Measurements from ENCODE around the gene INHBC. TPM values are rescaled to one million over a fixed set of nuclear protein-coding genes. Genes with fewer than 3 reads are reported as not detected.

The INHBC gene
- total RNA-seq, 1 experiment from 2014 or later = 0.13 TPM

DNA sequence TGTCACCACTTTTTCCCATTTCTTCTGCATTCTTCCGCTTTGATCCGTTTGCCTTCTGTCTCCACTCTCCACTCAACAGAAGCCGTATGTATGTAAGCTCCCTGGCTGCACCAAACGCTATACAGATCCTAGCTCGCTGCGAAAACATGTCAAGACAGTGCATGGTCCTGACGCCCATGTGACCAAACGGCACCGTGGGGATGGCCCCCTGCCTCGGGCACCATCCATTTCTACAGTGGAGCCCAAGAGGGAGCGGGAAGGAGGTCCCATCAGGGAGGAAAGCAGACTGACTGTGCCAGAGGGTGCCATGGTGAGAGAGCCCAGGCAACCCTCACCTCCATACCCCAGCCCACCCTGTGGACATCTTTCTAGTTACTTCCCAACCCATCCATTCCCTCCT, 33.3 kb downstream of the INHBC start:
- DNase-seq (ENCODE audit: low read depth) = no peak

DNA sequence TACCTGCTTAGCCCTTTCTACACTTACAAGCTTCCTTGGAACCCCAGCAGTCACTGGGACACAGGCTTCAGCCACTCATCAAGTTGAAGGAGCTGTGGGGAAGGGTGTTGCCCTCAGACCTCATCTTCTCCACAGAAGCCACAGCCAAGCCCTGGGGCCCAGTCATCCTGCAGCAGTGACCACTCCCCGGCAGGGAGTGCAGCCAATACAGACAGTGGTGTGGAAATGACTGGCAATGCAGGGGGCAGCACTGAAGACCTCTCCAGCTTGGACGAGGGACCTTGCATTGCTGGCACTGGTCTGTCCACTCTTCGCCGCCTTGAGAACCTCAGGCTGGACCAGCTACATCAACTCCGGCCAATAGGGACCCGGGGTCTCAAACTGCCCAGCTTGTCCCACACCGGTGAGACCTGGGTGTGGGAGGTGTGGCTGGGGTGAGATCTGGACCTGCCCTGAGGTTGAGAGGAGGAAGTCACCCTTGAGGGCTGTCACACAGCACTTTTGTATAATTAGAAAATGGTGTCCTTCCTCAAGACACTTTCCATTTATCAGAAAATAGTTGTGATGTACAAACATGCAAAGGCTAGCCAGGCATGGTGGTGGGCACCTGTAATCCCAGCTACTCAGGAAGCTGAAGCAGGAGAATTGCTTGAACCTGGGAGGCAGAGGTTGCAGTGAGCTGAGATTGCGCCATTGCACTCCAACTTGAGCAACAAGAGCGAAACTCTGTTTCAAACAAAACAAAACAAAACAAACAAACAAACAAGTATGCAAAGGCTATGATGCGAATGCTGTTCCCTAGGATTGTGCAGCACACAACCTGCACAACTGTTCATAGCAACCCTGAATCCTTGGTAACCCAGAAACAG, 34.9 kb downstream of the INHBC start:
- no peak for DNase-seq (ENCODE audit: low read depth)

DNA sequence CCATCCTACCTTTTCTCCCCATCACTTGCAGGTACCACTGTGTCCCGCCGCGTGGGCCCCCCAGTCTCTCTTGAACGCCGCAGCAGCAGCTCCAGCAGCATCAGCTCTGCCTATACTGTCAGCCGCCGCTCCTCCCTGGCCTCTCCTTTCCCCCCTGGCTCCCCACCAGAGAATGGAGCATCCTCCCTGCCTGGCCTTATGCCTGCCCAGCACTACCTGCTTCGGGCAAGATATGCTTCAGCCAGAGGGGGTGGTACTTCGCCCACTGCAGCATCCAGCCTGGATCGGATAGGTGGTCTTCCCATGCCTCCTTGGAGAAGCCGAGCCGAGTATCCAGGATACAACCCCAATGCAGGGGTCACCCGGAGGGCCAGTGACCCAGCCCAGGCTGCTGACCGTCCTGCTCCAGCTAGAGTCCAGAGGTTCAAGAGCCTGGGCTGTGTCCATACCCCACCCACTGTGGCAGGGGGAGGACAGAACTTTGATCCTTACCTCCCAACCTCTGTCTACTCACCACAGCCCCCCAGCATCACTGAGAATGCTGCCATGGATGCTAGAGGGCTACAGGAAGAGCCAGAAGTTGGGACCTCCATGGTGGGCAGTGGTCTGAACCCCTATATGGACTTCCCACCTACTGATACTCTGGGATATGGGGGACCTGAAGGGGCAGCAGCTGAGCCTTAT, 35.8 kb downstream of the INHBC start:
- DNase-seq (ENCODE audit: low read depth) = no peak

DNA sequence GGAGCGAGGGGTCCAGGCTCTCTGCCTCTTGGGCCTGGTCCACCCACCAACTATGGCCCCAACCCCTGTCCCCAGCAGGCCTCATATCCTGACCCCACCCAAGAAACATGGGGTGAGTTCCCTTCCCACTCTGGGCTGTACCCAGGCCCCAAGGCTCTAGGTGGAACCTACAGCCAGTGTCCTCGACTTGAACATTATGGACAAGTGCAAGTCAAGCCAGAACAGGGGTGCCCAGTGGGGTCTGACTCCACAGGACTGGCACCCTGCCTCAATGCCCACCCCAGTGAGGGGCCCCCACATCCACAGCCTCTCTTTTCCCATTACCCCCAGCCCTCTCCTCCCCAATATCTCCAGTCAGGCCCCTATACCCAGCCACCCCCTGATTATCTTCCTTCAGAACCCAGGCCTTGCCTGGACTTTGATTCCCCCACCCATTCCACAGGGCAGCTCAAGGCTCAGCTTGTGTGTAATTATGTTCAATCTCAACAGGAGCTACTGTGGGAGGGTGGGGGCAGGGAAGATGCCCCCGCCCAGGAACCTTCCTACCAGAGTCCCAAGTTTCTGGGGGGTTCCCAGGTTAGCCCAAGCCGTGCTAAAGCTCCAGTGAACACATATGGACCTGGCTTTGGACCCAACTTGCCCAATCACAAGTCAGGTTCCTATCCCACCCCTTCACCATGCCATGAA, 36.5 kb downstream of the INHBC start:
- no peak for DNase-seq (ENCODE audit: low read depth)

DNA sequence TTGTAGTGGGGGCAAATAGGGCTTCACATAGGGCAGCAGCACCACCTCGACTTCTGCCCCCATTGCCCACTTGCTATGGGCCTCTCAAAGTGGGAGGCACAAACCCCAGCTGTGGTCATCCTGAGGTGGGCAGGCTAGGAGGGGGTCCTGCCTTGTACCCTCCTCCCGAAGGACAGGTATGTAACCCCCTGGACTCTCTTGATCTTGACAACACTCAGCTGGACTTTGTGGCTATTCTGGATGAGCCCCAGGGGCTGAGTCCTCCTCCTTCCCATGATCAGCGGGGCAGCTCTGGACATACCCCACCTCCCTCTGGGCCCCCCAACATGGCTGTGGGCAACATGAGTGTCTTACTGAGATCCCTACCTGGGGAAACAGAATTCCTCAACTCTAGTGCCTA, 37.1 kb downstream of the INHBC start:
- DNase-seq (ENCODE audit: low read depth) = no peak

DNA sequence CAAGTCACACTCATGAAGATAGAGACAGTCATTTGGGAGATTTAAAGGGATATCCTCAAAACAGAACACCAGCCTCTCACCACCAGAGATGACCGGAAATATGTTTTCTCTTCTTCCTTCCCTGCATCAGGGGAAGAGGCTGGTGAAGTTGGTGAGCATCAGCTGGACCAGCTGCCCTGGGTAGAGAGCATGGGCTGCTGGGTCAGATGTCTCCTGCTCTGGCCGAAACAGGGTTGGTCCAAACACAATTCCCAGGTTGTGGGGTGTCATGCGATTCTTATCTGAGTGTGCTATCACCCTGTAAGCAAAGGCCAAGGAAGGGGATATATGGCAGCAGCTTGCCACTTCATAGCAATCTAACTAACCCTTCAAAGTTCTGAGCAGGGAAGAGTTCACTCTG, 37.8 kb downstream of the INHBC start:
- DNase-seq (ENCODE audit: low read depth) = no peak

DNA sequence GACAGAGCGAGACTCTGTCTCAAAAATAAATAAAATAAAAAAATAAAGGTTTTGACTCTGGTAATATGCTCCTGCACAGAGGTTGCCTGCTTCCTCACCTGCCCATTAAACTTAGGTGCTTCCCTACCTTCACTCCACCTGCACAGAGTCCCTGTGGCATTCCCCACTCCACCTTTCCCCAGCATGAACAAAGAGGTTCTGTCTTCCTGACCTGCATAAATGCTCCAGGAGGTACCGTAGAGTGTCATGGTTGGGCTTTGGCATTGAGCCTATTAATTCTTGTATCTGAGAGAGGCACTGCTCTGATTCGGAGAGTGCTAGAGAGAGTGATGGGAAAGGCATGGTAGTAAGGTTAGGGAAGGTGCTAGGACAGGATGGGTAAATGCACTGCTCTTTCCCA, 38.8 kb downstream of the INHBC start:
- DNase-seq (ENCODE audit: low read depth) = no peak

DNA sequence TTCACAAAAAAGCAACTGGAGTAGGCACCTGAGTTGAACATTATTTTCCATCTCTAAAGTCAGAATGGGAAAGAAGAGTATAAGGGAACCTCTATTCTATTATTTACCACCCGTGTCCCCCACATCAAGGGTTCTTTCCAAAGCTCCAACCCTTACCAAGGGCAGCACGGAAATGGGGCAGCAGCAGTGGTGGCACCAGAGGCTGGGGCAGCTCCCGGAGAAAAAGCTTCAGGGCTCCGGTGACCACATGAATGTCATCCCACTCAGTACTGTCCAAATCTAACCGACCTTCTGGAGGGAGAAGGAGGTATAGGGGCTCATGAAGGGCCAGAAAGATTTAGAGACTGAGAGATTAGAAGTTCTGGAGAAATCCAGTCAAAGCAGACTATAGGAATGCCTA, 39.3 kb downstream of the INHBC start:
- DNase-seq (ENCODE audit: low read depth) = no peak

DNA sequence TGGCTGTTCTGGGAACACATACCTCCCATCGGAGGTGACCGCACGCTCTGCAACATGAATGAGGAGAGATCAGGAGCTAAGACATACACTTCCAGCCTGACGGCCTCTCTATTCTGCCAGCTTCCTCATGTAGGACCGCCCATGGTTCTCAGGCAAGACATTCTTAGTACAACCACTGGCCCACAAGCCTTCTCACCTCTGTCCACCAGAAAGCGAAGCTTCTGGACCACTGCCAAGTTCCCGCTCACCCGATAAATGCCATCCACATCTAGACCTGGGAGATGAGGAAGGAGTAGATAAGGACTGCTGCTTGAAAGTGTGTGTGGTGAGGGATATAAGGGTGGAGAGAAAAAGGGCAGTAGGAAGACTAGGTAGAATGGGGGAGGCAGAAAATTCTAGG, 39.8 kb downstream of the INHBC start:
- DNase-seq (ENCODE audit: low read depth) = no peak

DNA sequence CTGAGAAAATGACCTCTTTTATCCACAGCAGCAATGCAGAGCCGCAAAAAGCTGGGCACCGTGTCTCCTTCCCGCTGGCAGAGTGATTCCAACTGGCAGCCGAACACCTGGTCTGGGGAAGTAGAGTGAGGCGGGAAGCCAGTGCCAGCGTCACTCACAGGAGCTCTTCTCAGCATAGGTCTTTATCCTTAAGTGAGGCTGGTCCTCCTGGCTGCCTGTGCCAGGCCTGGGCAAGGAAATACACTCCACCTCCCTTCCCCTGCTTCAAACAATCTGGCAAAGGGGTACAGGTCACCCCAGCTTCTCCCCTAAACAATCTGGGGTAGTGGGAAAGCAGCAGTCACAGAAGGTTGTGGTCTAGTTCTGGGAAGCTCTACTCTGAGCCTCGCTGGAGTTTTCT, 40.3 kb downstream of the INHBC start:
- no peak for DNase-seq (ENCODE audit: low read depth)

DNA sequence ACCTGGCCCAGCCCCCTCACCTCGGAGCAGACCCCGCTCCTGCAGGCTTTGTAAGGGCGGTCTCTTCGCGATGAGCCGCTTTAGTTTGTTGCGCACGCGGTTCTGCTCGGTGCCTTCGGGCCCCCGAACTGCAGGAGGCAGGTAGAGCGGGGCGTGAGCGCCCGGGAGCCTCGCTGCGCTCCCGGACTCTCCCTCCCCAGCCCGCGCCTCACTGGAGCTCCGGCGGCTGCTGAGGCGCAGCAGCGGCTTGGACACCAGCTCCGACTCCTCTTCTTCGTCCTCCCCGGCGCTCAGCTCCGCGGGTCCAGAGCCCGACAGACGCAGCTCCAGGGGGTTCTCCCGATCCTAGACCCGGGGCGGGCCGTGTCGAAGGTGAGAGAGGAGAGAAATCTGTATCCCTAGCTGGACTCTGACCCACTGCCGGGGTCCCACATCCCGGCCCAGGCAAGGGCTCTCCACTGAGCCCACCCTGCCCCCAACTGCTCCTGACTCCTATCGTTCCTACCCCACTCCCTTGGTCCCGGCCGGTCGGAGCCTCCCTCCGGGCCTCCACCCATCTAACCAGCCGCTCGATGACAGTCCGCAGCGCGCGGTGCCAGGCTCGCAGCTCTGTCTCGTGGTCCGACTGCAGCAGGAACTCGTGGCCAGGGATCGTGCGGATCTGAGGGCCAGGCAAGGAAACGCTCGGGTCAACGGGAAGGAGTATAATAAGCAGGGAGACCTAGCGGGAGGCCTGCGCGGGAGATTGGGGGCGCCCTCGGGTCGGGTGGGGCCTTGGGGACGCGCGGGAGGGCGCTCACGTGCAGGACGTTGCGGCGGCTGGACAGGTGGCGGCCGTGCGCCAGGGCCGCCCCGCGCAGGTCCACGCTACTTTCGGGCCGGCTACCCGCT, 40.9 kb downstream of the INHBC start:
- no peak for DNase-seq (ENCODE audit: low read depth)

DNA sequence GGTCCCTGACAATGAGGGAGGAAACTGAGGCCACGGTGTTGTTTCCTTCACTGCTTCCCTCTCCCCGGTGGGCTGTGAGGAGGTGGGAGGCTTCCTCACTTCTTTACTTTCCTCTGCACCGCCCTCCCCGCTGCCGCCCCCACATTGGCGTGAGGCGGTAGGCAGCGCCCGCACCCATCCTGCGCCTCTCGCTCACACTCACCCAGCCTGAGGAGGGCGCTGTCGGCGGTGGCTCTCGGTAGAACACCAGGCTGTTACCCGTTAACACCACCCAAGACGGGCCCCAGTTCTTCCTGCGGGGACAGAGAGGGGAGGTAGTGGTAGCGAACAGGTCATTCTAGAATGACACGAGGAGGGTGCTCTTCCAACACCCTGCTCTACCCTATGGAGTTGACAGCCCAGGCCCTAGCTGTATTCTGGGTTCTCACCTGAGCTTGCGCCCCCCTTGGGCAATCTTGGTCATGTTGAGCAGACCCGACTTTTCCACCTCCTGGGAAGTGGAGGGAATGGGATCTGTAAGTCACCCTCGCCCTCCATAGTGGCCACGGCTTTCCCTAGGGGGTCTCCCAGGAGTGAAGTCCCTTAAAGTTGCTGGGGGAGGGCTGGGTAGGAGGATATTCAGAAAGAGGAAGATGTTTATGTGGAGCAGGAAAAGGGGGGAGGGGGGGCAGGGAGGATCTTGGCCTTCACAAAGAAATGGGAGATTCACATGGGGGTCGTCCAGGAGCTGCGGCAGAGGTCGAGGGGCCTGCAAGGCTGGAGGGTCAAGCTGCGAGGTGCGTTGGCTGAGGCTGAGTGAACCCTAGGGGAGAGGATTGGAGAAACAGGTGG, 41.8 kb downstream of the INHBC start:
- no peak for DNase-seq (ENCODE audit: low read depth)

DNA sequence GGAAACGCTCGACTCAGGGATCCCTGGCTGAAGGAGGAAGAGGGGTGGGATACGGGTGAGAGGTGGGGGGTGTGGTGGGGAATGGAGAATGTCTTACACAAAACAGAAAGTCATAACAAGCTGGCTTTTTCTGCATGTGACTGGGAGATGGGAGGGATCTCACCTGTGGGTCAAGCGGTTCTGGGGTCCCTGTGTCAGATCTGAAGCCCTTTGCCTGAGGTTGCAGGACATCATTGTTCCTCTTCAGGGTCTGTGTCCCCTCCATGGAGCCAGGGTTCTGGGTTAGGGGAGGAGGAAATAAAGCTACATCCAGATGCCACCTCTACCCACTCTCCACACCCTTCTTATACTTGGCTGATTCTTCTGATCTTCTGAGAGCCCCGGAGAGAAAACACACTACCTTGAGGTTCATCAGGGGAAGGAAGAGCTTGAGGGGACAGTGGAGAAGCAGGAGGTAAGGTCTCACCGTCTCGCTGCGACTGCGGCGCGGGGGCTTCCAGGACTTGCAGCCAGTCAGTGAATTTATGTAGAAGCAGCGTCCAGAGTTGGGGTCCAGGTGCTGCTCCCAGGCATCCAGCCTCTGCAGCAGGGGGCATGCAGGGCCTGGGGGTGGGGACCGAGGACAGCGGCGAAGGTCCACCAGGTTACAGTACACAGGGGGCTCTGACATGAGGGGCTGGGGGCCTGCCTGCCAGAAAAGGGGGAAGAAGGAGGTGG, 42.6 kb downstream of the INHBC start:
- DNase-seq (ENCODE audit: low read depth) = no peak

DNA sequence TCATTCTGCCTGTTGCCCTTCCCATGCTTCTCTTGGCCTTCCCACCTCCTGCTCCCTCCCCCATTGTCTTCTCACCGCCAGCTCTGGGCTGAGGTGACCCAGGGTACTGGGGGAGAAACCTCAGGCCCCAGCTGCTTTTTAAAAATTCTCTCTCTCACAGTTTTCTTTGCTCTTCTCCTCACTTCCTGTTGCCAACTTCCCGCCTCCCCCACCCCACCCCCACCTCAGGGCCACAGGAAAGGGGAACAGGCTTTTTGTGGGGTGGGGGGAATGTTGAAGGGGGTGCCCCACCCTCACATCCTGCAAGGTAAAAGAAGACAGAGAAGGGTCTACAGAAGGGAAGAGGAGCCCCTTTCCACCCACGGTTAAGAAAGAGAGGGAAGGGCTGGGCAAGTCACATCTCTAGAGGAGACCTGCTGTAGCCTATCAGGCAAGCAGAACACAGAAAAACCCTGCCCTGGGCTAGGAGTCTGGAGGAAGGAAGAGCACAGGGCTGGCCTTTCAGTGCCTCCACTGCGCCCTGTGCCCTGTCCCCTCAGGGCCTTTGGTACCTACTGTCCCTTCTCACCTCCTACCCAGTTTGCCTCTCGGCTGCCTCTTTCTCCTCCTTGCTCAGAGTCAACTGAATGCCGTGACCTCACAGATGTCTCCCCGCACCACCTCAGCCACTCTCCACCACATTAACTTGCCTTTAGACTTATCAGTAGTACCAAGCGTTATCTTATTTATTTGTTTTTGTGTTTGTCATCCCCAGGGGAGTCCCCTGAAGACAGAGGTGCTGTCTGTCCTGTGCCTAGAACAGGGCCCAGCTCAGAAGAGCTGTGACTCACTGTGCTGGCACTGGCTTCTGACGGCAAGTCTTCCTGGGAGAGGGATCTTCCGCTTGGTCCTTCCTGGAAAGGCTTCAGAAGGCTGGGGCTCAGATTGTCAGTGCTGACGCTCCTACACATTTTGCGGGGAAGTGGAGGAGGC, 43.4 kb downstream of the INHBC start:
- no peak for DNase-seq (ENCODE audit: low read depth)

DNA sequence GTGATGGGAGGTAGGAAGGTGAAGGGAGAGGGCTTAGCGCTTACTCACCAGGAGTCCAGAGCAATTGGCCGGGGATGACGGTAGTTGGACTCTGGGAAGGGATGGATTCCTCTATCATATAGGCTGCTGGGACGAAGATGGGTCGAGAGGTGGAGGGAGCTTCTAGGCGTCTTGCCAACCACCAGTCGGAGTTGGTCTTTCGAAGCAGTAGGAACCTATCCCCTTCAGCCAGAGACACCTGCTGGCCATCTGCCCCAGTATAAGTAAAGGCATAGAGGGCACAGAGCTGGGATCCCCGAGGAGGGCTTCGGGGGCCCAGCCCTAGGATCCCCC, 44.4 kb downstream of the INHBC start:
- DNase-seq (ENCODE audit: low read depth) = no peak

DNA sequence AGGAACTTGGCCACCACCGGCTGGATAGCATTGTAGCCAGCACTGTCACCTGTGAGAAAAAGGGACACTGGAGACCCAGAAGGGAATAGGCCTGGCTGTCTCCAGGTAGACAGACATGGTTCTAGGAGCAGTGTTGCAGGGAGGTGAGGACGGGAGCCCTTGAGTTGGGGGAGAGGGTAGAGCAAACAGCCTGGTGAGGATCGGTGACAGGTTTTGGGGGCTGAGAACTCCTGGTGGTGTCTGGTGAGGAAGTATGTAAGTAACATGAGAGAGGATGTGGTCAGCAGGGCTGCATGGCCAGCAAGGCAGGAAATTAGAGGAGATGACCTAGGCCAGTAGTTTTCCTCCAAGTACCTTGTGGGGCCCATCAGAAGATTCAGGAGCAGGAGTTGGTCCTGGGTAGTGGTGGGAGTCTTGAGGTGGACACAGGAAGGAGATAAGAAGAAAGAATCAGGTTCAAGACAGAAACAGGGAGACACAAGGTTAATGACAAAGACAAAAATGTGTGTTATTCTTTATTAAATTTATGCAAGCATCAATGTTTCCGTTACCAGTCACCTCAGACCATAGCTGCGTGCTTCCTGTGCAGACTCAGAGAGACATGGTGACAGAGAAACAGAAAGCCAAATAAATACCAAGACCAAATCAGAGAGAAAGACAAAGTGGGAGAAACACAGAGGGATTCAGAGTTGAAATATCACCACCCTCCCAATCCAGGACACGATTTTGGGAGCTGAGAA, 45.0 kb downstream of the INHBC start, which contains the start of gene ARHGAP9:
Gene ARHGAP9 (minus strand): TSS at position 491 of the 740 bp plus-strand sequence. CDS start 460 bp downstream, at position 31.
- peak; percentile 75 for DNase-seq (ENCODE audit: low read depth)

DNA sequence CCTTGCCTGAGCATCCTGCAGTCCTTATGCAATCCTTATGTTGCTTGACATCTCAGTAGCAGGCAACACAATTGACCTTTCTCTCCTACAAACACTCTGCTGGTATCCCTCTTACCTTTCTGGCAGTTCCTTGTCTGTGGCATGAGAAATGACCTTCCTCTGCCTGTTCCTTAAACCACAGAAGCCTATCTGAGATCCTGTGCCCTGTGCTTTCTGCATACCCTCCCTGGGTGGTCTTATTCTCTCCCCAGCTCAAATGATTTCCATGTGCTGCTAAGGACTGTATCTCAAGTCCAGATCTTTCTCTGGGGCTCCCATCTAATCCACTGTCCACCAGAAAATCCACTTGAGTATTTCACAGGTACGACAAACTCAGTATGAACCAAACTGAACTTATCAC, 47.1 kb downstream of the INHBC start:
- DNase-seq (ENCODE audit: low read depth) = no peak

DNA sequence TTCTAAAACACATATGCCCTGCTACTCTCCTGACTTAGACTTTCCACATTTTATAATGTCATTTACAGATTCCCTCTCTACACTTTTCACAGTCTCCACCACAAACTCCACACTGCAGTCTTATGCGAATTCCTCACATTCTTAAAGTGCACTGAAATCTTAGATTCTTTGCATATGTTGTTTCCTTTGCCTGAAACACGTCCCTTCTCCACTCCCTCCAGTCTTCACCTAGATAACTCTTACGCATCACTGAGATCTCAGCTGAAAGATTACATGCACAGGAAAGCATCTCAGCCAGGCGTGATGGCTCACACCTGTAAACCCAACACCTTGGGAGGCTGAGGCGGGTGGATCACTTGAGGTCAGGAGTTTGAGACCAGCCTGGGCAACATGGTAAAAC, 48.9 kb downstream of the INHBC start:
- no peak for DNase-seq (ENCODE audit: low read depth)
